Panc1 (cell line): ENCODE measurements around the gene BCAS3.

Experiments used
- POLR2AphosphoS5 ChIP-seq: IDR thresholded peaks from 2 replicates; pipeline ENCODE4 v1.6.1; 2012; ENCODE audit warnings: mild to moderate bottlenecking, low read depth, low read length, moderate library complexity
- REST ChIP-seq, 2 experiments: IDR thresholded peaks; 2 replicates each; pipeline ENCODE4 v1.6.1; 2011 to 2012; ENCODE audit warnings: low read depth in 2 of 2, control low read depth in 1 of 2, low read length in 1 of 2, mild to moderate bottlenecking in 1 of 2, moderate library complexity in 1 of 2; ENCODE audit not compliant: insufficient read depth in 1 of 2
- TF ChIP-seq, protein P1 (sequence below): fragments of 450-650 bp; IDR thresholded peaks from 2 replicates; pipeline ENCODE4 v1.5.1; 2017; ENCODE audit warnings: mild to moderate bottlenecking

DNA sequence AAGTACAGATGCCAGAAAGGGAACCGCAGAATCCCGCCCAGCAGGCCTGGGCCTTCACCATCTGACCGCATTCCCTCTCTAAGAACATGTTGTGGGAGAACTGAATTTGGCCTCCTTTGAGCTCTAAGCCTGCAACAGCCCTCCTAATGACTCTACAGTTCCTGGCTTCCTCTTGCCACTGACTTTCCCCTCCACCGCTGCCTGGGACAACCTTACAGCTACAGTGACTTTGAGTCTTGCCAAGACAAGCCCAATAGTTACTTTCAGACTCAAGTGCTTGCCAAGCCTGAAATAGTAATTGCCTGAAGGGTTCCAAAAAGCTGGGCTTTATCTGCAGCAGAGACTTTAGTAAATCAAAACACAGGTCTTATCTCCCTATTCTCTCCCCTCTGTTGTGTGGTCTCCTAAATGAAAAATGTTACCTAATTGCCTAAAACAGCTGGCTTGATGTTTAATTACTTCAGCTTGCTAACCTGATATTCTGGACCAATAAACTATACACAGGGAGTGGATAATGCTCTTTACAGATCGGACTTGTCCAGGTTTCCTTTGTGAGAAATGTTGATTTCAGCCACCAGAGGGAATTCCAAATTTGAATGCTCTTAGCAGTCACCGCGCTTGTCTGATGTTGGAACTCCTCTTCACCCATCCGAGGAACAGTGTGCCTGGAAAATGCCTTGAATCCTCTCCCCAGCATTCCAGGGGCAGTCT is 636.9 kb downstream of the BCAS3 start:
- TF ChIP-seq, protein P1, sequence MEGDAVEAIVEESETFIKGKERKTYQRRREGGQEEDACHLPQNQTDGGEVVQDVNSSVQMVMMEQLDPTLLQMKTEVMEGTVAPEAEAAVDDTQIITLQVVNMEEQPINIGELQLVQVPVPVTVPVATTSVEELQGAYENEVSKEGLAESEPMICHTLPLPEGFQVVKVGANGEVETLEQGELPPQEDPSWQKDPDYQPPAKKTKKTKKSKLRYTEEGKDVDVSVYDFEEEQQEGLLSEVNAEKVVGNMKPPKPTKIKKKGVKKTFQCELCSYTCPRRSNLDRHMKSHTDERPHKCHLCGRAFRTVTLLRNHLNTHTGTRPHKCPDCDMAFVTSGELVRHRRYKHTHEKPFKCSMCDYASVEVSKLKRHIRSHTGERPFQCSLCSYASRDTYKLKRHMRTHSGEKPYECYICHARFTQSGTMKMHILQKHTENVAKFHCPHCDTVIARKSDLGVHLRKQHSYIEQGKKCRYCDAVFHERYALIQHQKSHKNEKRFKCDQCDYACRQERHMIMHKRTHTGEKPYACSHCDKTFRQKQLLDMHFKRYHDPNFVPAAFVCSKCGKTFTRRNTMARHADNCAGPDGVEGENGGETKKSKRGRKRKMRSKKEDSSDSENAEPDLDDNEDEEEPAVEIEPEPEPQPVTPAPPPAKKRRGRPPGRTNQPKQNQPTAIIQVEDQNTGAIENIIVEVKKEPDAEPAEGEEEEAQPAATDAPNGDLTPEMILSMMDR, result no peak
- no peak for TF ChIP-seq POLR2AphosphoS5
- TF ChIP-seq REST (IDR thresholded peaks at IDR 0.05; ENCODE audit: insufficient read depth in 1 of 2, low read depth in 2 of 2, low read length in 1 of 2), result no peak
